Stimulated activated CD8-positive, alpha-beta memory T cell treated with anti-CD3 and anti-CD28 coated beads, Interleukin-12 subunit alpha, Interleukin-12 subunit beta, amount 100 ng/mL, for 1 hour (primary cell): Measurements from ENCODE around the gene POLR3G.

ENCODE experiments used
- DNase-seq: peaks from one replicate; pipeline ENCODE4 v3.0.0-alpha.2; 2020; ENCODE audit warnings: low read depth

POLR3G gene

DNA sequence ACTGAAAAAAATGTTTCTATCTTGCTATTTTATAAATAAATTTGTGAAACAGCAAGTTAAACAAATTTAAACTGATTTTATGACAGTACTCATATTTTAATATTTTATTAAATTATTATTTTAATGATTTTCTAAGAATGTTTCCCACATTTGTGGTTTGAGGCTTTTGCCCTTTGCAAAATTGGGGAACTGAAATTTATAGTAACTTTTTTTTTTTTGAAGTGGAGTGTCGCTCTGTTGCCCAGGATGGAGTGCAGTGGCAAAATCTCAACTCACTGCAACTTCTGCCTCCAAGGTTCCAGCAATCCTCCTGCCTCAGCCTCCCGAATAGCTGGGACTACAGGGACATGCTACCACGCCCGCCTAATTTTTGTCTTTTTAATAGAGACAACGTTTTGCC lies 76.7 kb downstream of the POLR3G start:
- no peak for DNase-seq

DNA sequence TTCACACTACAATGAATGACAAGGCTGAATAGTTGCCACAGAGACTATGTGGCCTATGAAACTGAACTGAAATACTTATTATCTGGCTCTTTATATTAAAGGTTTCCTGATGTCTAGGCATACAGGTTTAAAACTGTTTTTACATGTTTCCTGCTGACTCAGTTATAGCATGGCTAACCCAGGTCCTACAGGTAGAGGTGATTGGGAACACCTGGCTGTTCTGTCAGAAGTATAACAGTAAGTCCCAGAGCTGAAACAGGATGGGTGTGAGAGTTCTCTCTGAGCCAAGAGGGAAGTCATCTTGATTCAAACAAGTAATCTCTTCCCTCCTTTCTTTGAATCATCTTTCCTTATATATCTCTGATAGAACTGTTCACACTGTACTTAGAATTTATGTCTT lies 79.0 kb downstream of the POLR3G start:
- no peak for DNase-seq

DNA sequence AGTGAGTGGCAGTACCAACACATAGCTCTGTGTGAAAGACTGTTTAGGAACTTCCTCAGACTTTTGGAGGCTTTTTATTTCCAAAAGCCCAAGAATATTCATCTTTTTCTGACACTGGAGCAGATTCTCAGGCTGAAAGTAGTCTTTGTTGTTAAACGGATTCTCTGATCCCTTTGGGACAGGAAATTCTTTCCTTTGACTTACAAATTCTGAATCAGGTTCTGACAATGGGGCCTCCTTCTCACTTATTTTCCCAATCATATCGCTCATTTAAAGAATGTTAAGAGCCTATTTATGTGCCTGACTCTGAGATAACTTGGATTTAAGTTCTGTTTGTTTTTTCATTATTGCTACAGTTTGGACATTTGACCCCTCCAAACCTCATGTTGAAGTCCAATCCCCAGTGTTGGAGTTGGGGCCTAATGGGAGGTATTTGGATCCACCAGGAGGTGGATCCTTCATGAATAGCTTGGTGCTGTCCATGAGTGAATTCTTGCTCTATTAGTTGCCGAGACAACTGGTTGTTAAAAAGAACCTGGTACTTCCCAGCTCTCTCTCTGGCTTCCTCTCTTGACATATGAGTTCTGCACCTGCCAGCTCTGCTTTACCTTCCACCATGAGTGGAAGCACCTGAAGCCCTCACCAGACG lies 79.8 kb downstream of the POLR3G start:
- DNase-seq = no peak

DNA sequence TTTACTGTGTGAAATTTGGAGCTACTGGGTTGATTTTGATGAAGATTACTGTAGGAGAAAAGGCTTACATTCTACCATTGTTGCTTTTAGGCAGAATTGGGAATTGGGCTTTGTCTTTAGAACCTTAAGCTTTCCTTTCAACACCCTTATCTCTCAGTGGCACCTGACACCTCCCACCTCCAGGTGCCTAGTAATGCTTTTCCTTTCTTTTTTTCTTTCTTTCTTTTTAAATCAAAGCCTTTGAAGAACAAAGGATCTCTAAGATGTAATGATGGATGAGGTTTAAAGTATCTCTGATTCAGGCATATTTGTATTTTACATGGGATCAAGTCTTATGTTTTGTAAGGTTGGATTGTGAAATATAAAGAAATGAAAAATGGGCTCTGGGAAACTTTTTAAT lies 81.0 kb downstream of the POLR3G start:
- DNase-seq = no peak

DNA sequence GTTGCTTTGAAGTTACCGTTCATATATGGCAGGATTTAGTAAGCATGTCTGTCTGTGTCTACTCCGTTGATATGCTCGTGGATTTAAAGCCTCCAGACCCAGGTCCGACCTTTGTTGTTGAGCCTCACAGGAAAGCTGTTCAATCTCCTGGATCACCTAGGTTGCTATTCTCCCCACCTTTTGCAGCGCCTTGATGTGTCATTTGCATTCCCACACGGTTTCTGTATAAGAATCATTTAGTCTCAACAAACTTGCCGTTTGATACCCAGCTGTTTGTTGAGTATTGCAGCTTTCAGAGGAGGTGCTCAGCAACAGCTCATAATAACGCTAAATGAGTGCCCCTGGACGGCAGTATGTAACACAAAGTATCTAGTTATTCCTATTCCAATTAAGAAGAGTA lies 82.7 kb downstream of the POLR3G start:
- DNase-seq = no peak

DNA sequence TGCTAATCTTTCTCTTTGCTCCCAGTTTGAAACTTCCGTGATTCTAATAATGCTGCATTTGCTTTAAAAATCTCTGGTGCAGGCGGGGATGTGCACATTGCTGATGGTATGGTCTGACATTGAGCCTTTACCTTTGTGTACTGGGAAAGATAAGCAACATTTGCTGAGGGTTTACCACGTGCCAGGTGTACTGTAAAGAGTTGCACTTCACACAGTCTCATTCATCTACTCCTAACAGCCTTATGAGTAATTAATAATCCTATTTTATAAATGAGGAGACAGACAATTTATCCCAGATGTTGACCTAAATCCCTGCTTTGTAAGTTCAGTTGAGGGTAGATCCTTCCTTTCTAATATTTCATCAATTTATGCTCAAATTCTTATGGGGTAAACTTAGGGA lies 83.2 kb downstream of the POLR3G start:
- DNase-seq = no peak

DNA sequence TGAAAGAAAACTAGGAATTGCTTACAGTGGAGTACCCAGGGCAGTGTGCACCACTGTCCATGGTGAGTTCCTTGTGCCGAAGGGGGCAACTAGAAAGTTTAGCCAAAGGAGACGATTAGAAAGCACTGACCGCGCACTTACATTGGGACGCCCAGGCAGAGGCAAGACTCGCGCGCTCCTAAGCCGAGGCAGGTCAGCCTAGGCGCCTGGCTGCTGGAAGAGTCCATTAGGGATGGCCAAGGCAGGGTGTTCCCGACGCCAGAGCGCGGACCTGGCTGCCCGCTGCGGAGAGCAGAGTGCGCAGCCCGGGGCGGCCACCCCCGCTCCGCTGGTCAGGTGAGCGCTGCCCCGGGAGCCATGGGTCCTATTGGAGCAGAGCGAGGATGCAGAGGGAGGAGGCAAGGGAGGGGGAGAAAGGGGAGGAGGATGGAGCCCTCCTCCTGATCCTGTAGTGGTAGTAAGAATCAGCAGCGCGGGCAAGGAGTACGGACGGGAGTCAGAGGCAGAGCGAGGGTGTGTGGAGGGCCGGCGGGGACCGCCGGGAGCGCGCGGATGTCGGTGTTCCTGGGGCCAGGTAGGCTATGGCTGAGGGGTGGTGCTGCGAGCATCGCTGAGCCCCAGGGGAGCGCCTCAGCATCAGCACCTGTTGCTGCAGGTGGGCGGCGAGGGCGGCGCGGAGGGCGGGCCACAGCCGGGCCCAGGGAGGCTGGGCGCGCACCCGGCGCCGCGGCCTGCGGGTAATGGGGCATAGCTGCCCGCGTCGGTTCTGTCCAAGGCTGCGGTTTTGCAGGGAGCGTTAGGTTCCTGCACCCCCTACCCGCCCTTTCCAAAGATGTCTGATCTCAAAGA lies 83.9 kb downstream of the POLR3G start, which contains the start of gene ADGRV1:
Gene ADGRV1 (plus strand): TSS at position 454 of the 849 bp plus-strand sequence. CDS start 99 bp downstream, at position 553.
- no peak for DNase-seq

DNA sequence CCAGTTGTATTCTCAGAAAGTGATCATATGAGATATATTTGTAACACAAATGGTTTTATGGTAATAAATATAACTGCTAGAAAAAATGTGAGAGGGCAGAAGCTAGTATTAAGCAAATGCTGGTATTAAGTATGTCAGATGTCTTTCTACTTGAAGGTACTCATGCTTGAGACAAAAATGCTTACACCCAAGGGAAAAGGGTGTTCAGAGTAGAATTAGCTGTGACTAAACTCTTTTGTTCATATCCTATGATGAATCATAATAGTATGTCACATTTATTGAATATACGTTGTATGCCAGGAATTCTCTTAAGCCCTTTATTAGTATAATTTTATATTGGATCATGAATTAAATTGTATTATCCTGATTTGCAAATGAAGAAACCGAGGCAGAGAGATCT lies 86.1 kb downstream of the POLR3G start:
- DNase-seq = no peak

DNA sequence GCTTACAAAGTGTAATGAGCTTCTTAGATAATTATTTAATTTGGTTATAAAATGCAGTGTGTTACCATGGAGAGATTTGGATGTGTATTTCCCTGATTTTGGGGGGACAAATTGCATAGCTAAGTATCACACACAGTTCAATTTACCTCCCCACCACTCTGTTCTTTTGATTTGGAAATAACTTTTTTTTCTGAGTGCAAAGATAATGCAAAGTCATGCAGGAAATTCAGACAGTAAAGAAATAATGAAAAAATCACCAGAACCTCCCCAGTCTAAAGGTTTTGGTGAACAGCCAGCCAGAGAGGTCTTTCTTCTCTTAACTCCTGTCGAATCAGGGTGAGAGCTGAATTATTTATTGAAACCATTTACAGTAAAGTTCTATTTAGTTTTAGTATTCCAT lies 87.1 kb downstream of the POLR3G start:
- DNase-seq = no peak

DNA sequence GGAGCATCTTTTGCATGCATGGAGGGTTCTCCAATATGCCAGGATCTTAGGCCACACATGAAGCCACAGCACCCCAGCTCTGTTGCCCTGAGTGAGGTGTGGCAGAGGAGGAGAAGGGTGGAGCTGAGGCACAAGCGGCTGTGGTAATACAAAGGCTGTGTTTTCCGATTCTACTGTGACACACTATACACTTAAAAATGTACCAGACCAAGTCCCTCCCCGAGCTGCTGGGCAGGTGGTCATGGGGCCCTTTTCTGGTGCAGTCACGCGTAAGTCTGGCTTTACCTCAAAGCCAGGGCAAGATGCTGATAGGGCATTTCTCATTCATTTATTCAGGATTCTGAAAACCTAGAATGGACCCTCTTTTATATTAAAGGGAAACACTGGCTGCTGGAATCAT lies 87.7 kb downstream of the POLR3G start:
- DNase-seq = no peak

DNA sequence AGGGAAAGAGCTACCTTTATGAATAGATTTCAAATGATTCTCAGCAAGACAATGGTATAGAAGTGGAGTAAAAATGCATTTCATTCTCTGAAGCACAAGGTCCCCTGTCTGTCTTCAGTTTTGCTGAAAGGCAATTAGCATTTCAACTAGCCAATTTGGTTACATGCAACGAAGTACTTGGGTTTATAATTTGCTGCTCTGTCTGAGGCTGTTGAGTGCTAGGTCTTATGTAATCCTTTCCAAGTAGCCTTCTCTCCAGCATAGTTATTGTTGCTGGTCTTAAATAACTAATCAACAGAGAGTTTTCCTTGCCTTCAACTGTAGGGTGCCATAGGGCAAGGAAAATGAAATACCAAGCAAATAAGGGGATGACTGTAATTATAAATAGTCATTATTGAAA lies 88.4 kb downstream of the POLR3G start:
- no peak for DNase-seq
